Spleen (tissue), 11 donors: ENCODE results near the gene CEACAM4. TPM values are rescaled to one million over a fixed set of nuclear protein-coding genes. Genes with fewer than 3 reads are reported as not detected.

ENCODE experiments used
- DNase-seq: peaks from one replicate; pipeline ENCODE4 v3.0.0-alpha.2; 2020
- H3K27ac ChIP-seq, 8 donors: fragments of 200-600 bp; sonication (generic) in 7 of 8; 1 replicate in 4 of 8; 2 replicates in 4 of 8; pipeline versions ENCODE4 v1.5.0 to v1.8.0; 2016 to 2021; ENCODE audit warnings: inconsistent platforms in 4 of 8, mild to moderate bottlenecking in 4 of 8, moderate library complexity in 1 of 8
- H3K27me3 ChIP-seq, 7 donors: fragments of 200-600 bp; sonication (generic) in 6 of 7; replicated peaks in 1 of 7; 1 replicate in 4 of 7; 2 replicates in 3 of 7; pipeline versions ENCODE4 v1.5.0 to v1.8.0; 2016 to 2021; ENCODE audit warnings: inconsistent platforms in 3 of 7, mild to moderate bottlenecking in 1 of 7
- H3K36me3 ChIP-seq, 6 donors: fragments of 200-600 bp; sonication (generic) in 5 of 6; 1 replicate in 4 of 6; 2 replicates in 2 of 6; pipeline versions ENCODE4 v1.5.0 to v1.8.0; 2016 to 2021; ENCODE audit warnings: inconsistent platforms in 2 of 6
- H3K4me1 ChIP-seq, 6 donors: fragments of 200-600 bp; sonication (generic) in 5 of 6; 1 replicate in 3 of 6; 2 replicates in 3 of 6; pipeline versions ENCODE4 v1.5.0 to v1.8.0; 2016 to 2021; ENCODE audit warnings: inconsistent platforms in 3 of 6
- H3K4me3 ChIP-seq, 8 donors: fragments of 200-600 bp; sonication (generic) in 7 of 8; 1 replicate in 4 of 8; 2 replicates in 4 of 8; pipeline versions ENCODE4 v1.5.0 to v1.8.0; 2016 to 2021; ENCODE audit warnings: inconsistent platforms in 4 of 8, mild to moderate bottlenecking in 4 of 8, moderate library complexity in 2 of 8
- H3K9me3 ChIP-seq, 8 donors: fragments of 200-600 bp; sonication (generic) in 7 of 8; 1 replicate in 4 of 8; 2 replicates in 4 of 8; pipeline versions ENCODE4 v1.5.0 to v1.8.0; 2016 to 2021; ENCODE audit warnings: inconsistent platforms in 4 of 8
- POLR2A ChIP-seq, 3 donors: fragments of 450-650 bp; IDR thresholded peaks; one replicate each; pipeline ENCODE4 v1.5.1; 2017; ENCODE audit warnings: antibody characterized with exemption in 3 of 3, mild to moderate bottlenecking in 1 of 3
- POLR2AphosphoS5 ChIP-seq, 3 donors: sonication (generic); formaldehyde crosslinking; IDR thresholded peaks; one replicate each; pipeline ENCODE4 v1.5.1; 2017; ENCODE audit warnings: antibody characterized with exemption in 3 of 3
- WGBS, 5 donors: extraction: QIAGEN DNeasy Blood & Tissue Kit in 3 of 5; methylation state at CpG; one replicate each; pipeline versions ENCODE4 v1.1.5 to v1.1.7; 2013 to 2018; 5-methylcytosine and 5-hydroxymethylcytosine counted together
- intact Hi-C: fragments of 100-400 bp; cut with DNase I; formaldehyde crosslinking; loops from one replicate; pipeline ENCODE4 v1.15.0; 2023; ENCODE audit warnings: low total_unique reads
- polyA plus RNA-seq, 3 donors: library from polyadenylated mRNA; stranded (reverse); fragments of 200-250 nt; gene quantifications; one replicate each; pipeline ENCODE4 v1.2.1, GENCODE V29; 2013
- total RNA-seq, 7 donors: library from RNA; depleted of rRNA in 3 of 7; stranded (reverse); fragments of >200 nt in 3 of 7; fragmentation: NEBNext Ultra II Directional in 4 of 7; extraction: Animal tissue kit (Norgen Biotek cat#: 25700) in 4 of 7; gene quantifications; one replicate each; pipeline versions ENCODE4 v1.1.0 to v1.2.1, GENCODE V29; 2016 to 2021
- TF ChIP-seq, protein P1 (sequence below), 11 experiments: fragments of 200-600 bp in 7 of 11; fragments of 450-650 bp in 4 of 11; sonication (generic) in 4 of 11; IDR thresholded peaks in 8 of 11; conservative IDR thresholded peaks in 3 of 11; 1 replicate in 7 of 11; 2 replicates in 4 of 11; pipeline versions ENCODE4 v1.4.0 to v1.8.0; 2016 to 2021; ENCODE audit warnings: antibody characterized with exemption in 11 of 11, inconsistent platforms in 4 of 11, mild to moderate bottlenecking in 1 of 11
- donor health status: healthy with polysubstance abuse.
- donor health status: DM: no; HTN: no; CAD: no; lungs with moderate emphysema.
- donor health status: DM: no; HTN: no; CAD: no.
- donor health status: Bipolar disorder and iron deficiency.
- donor health status: healthy.
- donor health status: DM: no; HTN: no; CAD: no.
- donor health status: DM: yes; HTN: yes; CAD: no.

Gene CEACAM4
- total and polyA plus RNA-seq, 10 donors = 3.3 to 76.4 (median 20.7) TPM

DNA sequence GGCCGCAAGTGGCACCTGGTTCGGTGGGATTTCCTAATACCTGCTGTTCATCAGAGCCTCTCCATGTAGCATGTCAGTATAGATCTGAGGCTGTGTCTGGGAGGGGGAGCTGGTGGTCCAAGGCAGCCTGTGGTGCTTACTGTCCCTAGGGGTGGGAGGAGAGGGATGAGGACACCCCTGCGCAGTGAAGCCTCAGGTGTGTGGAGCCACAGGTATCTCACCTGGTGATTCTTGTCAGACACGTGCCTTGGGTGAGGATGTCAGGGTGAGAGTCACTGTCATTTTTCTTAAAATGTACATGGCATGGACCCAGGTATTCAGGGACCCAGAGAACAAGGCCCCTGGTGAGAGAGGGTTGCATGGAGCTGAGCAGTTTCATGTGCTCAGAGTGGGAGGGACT lies 11.7 kb downstream of the CEACAM4 start:
- TF ChIP-seq POLR2AphosphoS5 (IDR thresholded peaks at IDR 0.05) = no peak
- no peak for TF ChIP-seq POLR2A (IDR thresholded peaks at IDR 0.05)
- TF ChIP-seq, protein P1, sequence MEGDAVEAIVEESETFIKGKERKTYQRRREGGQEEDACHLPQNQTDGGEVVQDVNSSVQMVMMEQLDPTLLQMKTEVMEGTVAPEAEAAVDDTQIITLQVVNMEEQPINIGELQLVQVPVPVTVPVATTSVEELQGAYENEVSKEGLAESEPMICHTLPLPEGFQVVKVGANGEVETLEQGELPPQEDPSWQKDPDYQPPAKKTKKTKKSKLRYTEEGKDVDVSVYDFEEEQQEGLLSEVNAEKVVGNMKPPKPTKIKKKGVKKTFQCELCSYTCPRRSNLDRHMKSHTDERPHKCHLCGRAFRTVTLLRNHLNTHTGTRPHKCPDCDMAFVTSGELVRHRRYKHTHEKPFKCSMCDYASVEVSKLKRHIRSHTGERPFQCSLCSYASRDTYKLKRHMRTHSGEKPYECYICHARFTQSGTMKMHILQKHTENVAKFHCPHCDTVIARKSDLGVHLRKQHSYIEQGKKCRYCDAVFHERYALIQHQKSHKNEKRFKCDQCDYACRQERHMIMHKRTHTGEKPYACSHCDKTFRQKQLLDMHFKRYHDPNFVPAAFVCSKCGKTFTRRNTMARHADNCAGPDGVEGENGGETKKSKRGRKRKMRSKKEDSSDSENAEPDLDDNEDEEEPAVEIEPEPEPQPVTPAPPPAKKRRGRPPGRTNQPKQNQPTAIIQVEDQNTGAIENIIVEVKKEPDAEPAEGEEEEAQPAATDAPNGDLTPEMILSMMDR (IDR thresholded peaks at IDR 0.05 in 8 of 11, conservative IDR thresholded peaks at IDR 0.05 in 3 of 11) = no peak
- Histone ChIP-seq H3K36me3 (peaks cover 0 to 35% (median 0%) of the 10 kb centered on the region in 6 donors), H3K4me1 (peaks cover 0 to 52% (median 3%) of the 10 kb centered on the region in 6 donors), H3K9me3 (peaks cover 0 to 4% (median 0%) of the 10 kb centered on the region in 8 donors), H3K27ac (no peak overlapping the region), H3K27me3 (peaks cover 0 to 23% (median 0%) of the 10 kb centered on the region in 7 donors), H3K4me3 (no peak overlapping the region)
- peak; percentile 30 for DNase-seq
- WGBS, 5 donors = 80 to 91% (median 86%) methylated on average over 4 of the region's 4 CpGs
- intact Hi-C loops = no loop called here

DNA sequence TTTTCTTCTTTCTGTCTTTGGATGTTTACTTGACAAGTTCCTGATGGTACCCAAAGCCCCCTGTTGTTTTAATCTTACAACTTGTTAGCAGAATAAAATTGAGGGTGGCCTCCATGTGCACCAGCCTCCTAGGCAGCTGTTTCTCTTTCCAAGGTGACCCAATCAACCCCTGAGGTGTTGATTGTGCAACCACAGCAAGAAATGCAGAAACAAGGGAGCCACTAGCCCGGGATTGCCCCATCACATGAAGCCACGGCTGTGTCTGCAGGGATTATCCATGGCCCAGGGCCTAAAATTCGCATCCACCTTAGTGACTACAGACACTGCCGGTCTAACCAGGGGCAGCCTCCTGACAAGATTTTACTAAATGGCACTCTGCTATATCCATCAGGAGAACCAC lies 14.4 kb downstream of the CEACAM4 start:
- TF ChIP-seq POLR2A (IDR thresholded peaks at IDR 0.05) = no peak
- TF ChIP-seq POLR2AphosphoS5 (IDR thresholded peaks at IDR 0.05) = peak in 1 of 3 donors; percentile 53
- TF ChIP-seq, protein P1 (IDR thresholded peaks at IDR 0.05 in 8 of 11, conservative IDR thresholded peaks at IDR 0.05 in 3 of 11) = no peak
- Histone ChIP-seq H3K4me1 (peaks cover 0 to 25% (median 0%) of the 10 kb centered on the region in 6 donors), H3K27me3 (peaks cover 0 to 20% (median 0%) of the 10 kb centered on the region in 7 donors), H3K27ac (peak overlapping the region in 1 of 8 donors; percentile 51), H3K9me3 (peaks cover 0 to 4% (median 0%) of the 10 kb centered on the region in 8 donors), H3K36me3 (peaks cover 0 to 19% (median 0%) of the 10 kb centered on the region in 6 donors), H3K4me3 (no peak overlapping the region)
- 46 to 88% (median 56%) methylated on average over 4 of the region's 4 CpGs for WGBS, 5 donors
- DNase-seq = peak; percentile 81
- intact Hi-C loops = no loop called here

DNA sequence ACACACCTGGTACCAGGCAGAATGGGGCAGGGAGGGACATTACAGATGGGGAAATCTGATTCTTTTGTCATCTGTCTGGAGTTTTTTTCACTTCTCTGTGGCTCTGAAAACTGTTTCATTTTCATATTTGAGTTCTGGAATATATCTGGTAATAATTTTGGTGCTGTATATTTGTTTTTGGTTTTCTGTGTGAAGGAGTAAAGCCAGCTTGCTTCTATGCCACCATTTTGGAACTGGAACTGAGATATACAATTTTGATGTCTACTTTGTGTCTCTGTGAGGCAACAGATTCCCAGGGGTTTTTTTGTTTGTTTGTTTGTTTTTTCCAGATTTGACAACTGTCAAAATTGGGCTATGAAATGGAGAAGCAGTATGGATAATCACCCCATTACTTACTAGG lies 16.1 kb downstream of the CEACAM4 start:
- Histone ChIP-seq H3K36me3 (peaks cover 0 to 5% (median 0%) of the 10 kb centered on the region in 6 donors), H3K27ac (no peak overlapping the region), H3K9me3 (peaks cover 0 to 4% (median 0%) of the 10 kb centered on the region in 8 donors), H3K4me1 (peaks cover 0 to 10% (median 0%) of the 10 kb centered on the region in 6 donors), H3K4me3 (no peak overlapping the region), H3K27me3 (peaks cover 0 to 20% (median 0%) of the 10 kb centered on the region in 7 donors)
- intact Hi-C loops = no loop called here
- no peak for TF ChIP-seq POLR2AphosphoS5 (IDR thresholded peaks at IDR 0.05)
- DNase-seq = no peak

DNA sequence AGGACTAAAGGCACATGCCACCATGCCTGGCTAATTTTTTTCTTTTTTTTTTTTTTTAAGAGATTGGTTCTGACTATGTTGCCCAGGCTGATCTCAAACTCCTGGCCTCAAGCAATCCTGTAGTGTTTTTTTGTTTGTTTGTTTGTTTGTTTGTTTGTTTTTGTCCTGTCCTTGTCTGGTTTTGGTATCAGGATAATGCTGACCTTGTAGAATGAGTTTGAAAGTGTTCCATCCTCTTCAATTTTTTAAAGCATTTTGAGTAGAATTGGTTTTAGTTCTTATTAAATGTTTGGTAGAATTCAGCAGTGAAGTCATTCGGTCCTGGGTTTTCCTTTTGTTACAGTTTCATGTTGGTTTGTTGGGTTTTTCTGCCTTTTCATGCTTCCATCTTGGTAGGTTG lies 19.2 kb downstream of the CEACAM4 start:
- no peak for TF ChIP-seq POLR2A (IDR thresholded peaks at IDR 0.05)
- TF ChIP-seq, protein P1 (IDR thresholded peaks at IDR 0.05 in 8 of 11, conservative IDR thresholded peaks at IDR 0.05 in 3 of 11) = no peak
- 76 to 94% (median 80%) methylated on average over 1 of the region's 1 CpG for WGBS, 5 donors
- Histone ChIP-seq H3K27me3 (peaks cover 0 to 12% (median 0%) of the 10 kb centered on the region in 7 donors), H3K27ac (no peak overlapping the region), H3K4me3 (no peak overlapping the region), H3K36me3 (no peaks in the 10 kb centered on the region), H3K4me1 (peaks cover 0 to 5% (median 0%) of the 10 kb centered on the region in 6 donors), H3K9me3 (no peaks in the 10 kb centered on the region)
- no peak for DNase-seq
- intact Hi-C loops = no loop called here
